ENCODE data around the gene MYOCD.

Gene MYOCD

DNA sequence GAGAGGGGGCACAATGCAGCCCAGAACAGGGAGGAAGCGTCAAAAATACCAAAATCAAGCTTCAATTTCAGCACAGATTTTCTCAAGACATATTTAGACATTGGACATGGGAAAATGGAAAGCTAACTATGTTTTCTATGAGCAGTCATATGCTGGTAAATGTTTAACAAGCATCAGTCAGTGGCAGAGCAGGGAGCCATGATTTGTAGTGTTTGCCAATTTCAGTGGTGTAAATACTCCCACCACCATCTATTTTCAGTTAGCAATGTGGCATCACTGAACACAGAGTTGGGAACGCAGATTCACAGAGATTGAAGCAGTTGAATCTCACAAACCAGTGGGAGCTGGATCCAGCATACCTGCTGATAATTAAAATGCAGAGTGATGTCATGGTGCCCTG lies 24.6 kb upstream of the MYOCD start:
- POLR2A ChIA-PET: no interaction called here
- TF ChIP-seq CTCF (IDR thresholded peaks at IDR 0.05; ENCODE audit: control extremely low read depth, extremely low read depth, low read depth, missing control alignments): no peak
- no peak for DNase-seq (ENCODE audit: extremely low spot score)
- CTCF ChIA-PET: no interaction called here

- ChIA-PET POLR2A (no interaction called here), CTCF (no interaction called here)
- TF ChIP-seq CTCF (IDR thresholded peaks at IDR 0.05; ENCODE audit: control extremely low read depth, extremely low read depth, low read depth, missing control alignments): no peak
Measured at GRCh38 chr17:12642034-12642433, 23.7 kb upstream of the MYOCD start.

GRCh38 chr17:12643822-12644221 lies 21.9 kb upstream of the MYOCD start:
- CTCF ChIA-PET: no interaction called here
- no peak for TF ChIP-seq CTCF (IDR thresholded peaks at IDR 0.05; ENCODE audit: control extremely low read depth, extremely low read depth, low read depth, missing control alignments)
- DNase-seq (ENCODE audit: extremely low spot score): no peak
- POLR2A ChIA-PET: no interaction called here

More at GRCh38 chr17:12642034-12642433, 23.7 kb upstream of the MYOCD start:
- DNase-seq (ENCODE audit: extremely low spot score): no peak

DNA sequence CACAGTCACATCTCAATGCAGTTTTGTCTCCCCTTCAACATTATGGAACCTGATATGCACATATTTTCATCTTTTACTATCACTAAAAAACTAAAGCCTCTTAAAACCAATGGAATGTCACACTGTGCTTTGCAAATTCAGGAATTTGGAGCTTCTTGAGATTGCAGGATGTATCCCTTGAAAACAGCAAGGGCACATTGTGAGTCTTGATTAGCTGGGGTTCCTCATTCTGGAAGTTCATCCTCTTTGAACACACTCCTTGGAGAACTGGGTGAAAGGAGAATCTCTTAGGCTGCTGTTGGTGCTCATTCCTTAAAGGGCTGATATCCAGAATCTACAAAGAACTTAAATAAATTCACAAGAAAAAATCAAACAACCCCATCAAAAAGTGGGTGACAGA lies 21.1 kb upstream of the MYOCD start:
- CTCF ChIA-PET: no interaction called here

GRCh38 chr17:12646761-12647422 lies 18.8 kb upstream of the MYOCD start:
- CTCF ChIA-PET: no interaction called here
- POLR2A ChIA-PET: no interaction called here
- DNase-seq (ENCODE audit: extremely low spot score): no peak
- TF ChIP-seq CTCF (IDR thresholded peaks at IDR 0.05; ENCODE audit: control extremely low read depth, extremely low read depth, low read depth, missing control alignments): no peak

More for the DNA sequence above, 21.1 kb upstream of the MYOCD start:
- no peak for TF ChIP-seq CTCF (IDR thresholded peaks at IDR 0.05; ENCODE audit: control extremely low read depth, extremely low read depth, low read depth, missing control alignments)
- no peak for DNase-seq (ENCODE audit: extremely low spot score)
- POLR2A ChIA-PET: no interaction called here

DNA sequence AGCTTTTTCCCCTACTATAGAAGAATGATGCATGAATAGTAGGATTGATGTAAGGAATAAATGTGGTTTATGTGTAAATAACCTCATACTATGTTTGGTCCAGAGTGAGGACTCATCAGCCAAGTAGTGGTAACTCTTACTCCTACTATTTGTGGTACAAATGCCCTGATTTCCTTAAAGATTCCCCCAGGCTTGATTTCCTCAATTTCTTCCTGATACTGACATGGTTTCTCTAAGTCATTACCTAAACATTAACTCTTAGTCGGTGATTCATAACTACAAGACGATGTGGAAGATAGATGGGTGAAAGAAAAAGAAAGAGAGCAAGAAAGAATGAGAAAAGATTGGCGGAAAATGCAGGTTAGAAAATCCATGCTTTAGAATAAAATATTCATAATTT lies 17.2 kb upstream of the MYOCD start:
- no peak for TF ChIP-seq CTCF (IDR thresholded peaks at IDR 0.05; ENCODE audit: control extremely low read depth, extremely low read depth, low read depth, missing control alignments)
- no peak for DNase-seq (ENCODE audit: extremely low spot score)
- POLR2A ChIA-PET: no interaction called here
- CTCF ChIA-PET: no interaction called here

DNA sequence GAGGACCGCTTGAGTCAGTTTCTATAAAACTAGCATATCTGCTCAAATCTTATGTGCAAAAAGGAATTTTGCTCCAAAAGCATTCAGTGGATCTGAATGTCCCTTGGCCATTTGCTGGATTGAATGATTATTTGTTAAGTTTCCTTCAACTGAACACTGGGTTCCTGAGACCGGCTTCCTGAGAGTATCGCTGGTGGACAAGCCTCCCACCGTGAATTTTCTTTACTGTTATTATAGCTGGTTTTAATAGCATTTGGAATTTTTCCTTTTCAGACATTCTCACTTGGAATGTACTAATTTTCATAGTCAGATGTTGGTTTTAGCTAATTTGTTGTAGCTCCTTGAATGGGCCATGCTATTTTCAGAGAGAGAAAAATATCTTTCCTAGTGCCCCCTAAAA lies 9.8 kb upstream of the MYOCD start:
- no peak for DNase-seq (ENCODE audit: extremely low spot score)
- ChIA-PET POLR2A (no interaction called here), CTCF (no interaction called here)
- TF ChIP-seq CTCF (IDR thresholded peaks at IDR 0.05; ENCODE audit: control extremely low read depth, extremely low read depth, low read depth, missing control alignments): no peak
